Bronchial epithelial cell (primary cell): ENCODE data around the gene COMMD7. TPM values are rescaled to one million over a fixed set of nuclear protein-coding genes. Genes with fewer than 3 reads are reported as not detected.
"Not testable (repeated sequence)": the region's sequence is repeated elsewhere in the genome, so short reads cannot be mapped to it uniquely, and the experiment has no call there.

ENCODE experiments used
- DNase-seq: peaks from one replicate; pipeline ENCODE4 v3.0.0-alpha.2; 2010; ENCODE audit warnings: low read depth
- FAIRE-seq: peaks from 2 replicates; lab custom pipeline; 2011; peaks lifted over from hg19 to GRCh38; lab: Jason Lieb, UNC
- H3K27me3 ChIP-seq: 2 replicates; pipeline ENCODE4 v1.5.1; 2011; ENCODE audit warnings: low read length; ENCODE audit not compliant: control insufficient read depth, insufficient read depth
- H3K36me3 ChIP-seq: 2 replicates; pipeline ENCODE4 v1.5.1; 2011; ENCODE audit warnings: low read length; ENCODE audit not compliant: control insufficient read depth, insufficient read depth
- H3K4me3 ChIP-seq: 2 replicates; pipeline ENCODE4 v1.5.1; 2011; ENCODE audit warnings: mild to moderate bottlenecking, low read depth, low read length, control low read depth
- CTCF ChIP-seq: IDR thresholded peaks from 2 replicates; pipeline ENCODE4 v1.5.1; 2011; ENCODE audit warnings: mild to moderate bottlenecking, moderate library complexity, low read length, control low read depth, inconsistent platforms; ENCODE audit not compliant: insufficient read depth, severe bottlenecking
- total RNA-seq: library from RNA; depleted of rRNA; stranded (reverse); fragments of >200 nt; gene quantifications from 2 replicates; pipeline ENCODE4 v1.2.1, GENCODE V29; 2014

COMMD7 gene
- total RNA-seq, 1 donor from 2014 or later, result 10.5 TPM

GRCh38 chr20:32727683-32728082 is 15.6 kb downstream of the COMMD7 start:
- no peak for TF ChIP-seq CTCF
- Histone ChIP-seq H3K4me3 (no peak overlapping the region), H3K27me3 (no peaks in the 10 kb centered on the region), H3K36me3 (peaks cover 4% of the 10 kb centered on the region)
- no peak for FAIRE-seq
- no peak for DNase-seq

- DNase-seq, result no peak
- FAIRE-seq, result no peak
- H3K27me3 ChIP-seq, result no peaks in the 10 kb centered on the region
- H3K4me3 ChIP-seq, result no peak overlapping the region
- no peak for TF ChIP-seq CTCF
- H3K36me3 ChIP-seq, result no peaks in the 10 kb centered on the region
Observed at GRCh38 chr20:32718749-32719348, 24.4 kb downstream of the COMMD7 start.

- H3K27me3 ChIP-seq, result no peaks in the 10 kb centered on the region
- H3K4me3 ChIP-seq, result no peak overlapping the region
- TF ChIP-seq CTCF, result no peak
- FAIRE-seq (no peak), DNase-seq (no peak)
- H3K36me3 ChIP-seq, result peaks cover 1% of the 10 kb centered on the region
Observed at GRCh38 chr20:32711346-32711745, 31.9 kb downstream of the COMMD7 start.

GRCh38 chr20:32709632-32710121 is 33.6 kb downstream of the COMMD7 start:
- no peak for FAIRE-seq
- TF ChIP-seq CTCF, result no peak
- Histone ChIP-seq H3K4me3 (no peak overlapping the region), H3K36me3 (peaks cover 1% of the 10 kb centered on the region), H3K27me3 (no peaks in the 10 kb centered on the region)
- DNase-seq, result no peak

- not testable (repeated sequence) for H3K27me3 ChIP-seq, H3K36me3 ChIP-seq, FAIRE-seq, DNase-seq, H3K4me3 ChIP-seq
Observed at GRCh38 chr20:32709029-32709631, 34.1 kb downstream of the COMMD7 start.

- no peak for TF ChIP-seq CTCF
- Histone ChIP-seq H3K4me3 (no peak overlapping the region), H3K36me3 (peaks cover 1% of the 10 kb centered on the region), H3K27me3 (no peaks in the 10 kb centered on the region)
- no peak for FAIRE-seq
- peak; percentile 11 for DNase-seq
Observed at GRCh38 chr20:32707691-32708581, 35.3 kb downstream of the COMMD7 start.
